Middle frontal gyrus (tissue), 1 donor: Measurements from ENCODE around the gene ABCA7.

ENCODE experiments used
- DNase-seq: peaks from one replicate; pipeline ENCODE4 v3.0.0-alpha.2; 2015; ENCODE audit warnings: low spot score; ENCODE audit errors: extremely low spot score

Gene ABCA7

DNA sequence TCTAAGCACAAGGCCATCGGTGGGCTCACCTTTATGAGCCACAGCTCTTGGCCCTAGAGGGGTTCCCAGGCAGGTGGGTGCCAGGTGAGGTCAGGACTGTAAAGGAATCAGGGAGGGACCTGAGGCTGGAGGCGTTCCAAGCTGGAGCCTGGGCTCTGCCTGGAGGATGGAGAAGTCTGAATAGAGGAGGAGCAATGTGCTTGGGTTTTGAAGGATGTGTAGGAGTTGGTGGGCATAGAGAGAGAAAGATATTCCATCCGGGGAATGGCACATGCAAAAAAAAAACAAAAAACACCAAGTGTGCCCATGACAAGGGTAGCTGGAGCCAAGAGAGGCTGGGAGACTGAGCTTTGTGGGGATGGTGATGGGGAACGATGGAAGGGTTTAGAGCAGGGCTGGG, 37.3 kb upstream of the ABCA7 start:
- no peak for DNase-seq

DNA sequence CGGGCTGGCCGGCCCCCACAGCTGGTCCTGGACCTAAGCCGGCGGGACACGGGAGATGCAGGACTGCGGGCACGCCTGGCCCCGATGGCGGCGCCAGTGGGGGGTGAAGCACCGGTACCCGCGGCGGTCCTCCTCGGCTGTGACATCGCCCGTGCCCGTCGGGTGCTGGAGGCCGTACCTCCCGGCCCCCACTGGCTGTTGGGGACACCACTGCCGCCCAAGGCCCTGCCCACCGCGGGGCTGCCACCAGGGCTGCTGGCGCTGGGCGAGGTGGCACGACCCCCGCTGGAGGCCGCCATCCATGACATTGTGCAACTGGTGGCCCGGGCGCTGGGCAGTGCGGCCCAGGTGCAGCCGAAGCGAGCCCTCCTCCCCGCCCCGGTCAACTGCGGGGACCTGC, 36.6 kb upstream of the ABCA7 start:
- DNase-seq = no peak

DNA sequence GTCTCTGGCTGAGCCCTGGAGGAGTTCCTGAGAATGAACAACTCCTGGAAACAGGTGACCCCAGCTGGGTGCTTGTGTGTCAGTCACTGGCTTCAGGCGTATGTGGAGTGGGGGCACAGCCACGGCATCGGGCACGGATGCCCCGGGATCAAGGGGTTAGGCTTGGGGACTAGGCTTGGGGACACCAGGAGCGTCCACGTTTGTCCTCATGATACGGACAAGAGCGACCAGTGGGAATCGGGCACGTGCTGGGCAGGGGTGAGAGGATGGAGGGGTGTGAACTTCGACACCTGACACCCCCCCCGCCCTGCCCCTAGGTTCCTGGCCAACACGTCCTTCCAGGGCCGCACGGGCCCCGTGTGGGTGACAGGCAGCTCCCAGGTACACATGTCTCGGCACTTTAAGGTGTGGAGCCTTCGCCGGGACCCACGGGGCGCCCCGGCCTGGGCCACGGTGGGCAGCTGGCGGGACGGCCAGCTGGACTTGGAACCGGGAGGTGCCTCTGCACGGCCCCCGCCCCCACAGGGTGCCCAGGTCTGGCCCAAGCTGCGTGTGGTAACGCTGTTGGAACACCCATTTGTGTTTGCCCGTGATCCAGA, 35.6 kb upstream of the ABCA7 start:
- DNase-seq = no peak

DNA sequence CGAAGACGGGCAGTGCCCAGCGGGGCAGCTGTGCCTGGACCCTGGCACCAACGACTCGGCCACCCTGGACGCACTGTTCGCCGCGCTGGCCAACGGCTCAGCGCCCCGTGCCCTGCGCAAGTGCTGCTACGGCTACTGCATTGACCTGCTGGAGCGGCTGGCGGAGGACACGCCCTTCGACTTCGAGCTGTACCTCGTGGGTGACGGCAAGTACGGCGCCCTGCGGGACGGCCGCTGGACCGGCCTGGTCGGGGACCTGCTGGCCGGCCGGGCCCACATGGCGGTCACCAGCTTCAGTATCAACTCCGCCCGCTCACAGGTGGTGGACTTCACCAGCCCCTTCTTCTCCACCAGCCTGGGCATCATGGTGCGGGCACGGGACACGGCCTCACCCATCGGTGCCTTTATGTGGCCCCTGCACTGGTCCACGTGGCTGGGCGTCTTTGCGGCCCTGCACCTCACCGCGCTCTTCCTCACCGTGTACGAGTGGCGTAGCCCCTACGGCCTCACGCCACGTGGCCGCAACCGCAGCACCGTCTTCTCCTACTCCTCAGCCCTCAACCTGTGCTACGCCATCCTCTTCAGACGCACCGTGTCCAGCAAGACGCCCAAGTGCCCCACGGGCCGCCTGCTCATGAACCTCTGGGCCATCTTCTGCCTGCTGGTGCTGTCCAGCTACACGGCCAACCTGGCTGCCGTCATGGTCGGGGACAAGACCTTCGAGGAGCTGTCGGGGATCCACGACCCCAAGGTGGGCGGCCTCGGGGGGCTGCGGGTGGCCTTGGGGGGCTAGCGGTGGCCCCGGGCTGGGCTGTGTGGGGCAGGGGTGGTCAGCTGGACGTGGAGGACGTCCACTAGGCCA, 34.9 kb upstream of the ABCA7 start:
- no peak for DNase-seq

DNA sequence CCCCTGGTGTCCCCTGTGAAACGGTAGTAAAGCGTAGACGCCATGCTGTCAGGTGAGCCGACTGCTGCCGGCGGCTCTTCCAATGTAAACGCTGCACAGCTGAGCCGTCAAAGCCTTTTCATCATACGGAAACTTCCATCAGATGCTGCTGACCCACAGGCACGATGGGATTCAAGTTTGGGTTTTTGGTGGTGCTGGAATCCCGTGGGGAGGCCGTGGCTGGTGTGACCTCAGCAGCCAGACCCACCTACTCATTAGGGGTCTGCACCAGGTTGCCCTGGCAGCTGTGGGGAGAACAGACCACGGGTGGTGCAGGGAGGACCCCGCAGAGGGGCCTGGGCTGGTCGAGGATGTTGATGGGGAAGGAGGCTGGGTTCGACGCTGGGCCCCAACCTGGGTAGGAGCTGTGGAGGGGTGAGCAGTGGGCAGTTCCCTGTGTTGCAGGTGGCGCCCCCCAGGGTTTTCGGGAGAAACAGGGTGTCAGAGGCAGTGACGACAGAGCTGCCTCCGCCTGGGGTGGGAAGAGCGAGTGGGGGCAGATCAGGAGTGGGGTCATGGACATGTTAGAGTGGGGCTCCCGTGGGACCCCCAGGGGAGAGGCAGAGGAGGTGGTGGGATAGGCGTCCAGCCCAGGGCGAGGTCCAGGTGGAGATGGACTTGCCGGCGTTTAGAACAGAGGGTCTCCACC, 33.1 kb upstream of the ABCA7 start:
- DNase-seq = no peak

DNA sequence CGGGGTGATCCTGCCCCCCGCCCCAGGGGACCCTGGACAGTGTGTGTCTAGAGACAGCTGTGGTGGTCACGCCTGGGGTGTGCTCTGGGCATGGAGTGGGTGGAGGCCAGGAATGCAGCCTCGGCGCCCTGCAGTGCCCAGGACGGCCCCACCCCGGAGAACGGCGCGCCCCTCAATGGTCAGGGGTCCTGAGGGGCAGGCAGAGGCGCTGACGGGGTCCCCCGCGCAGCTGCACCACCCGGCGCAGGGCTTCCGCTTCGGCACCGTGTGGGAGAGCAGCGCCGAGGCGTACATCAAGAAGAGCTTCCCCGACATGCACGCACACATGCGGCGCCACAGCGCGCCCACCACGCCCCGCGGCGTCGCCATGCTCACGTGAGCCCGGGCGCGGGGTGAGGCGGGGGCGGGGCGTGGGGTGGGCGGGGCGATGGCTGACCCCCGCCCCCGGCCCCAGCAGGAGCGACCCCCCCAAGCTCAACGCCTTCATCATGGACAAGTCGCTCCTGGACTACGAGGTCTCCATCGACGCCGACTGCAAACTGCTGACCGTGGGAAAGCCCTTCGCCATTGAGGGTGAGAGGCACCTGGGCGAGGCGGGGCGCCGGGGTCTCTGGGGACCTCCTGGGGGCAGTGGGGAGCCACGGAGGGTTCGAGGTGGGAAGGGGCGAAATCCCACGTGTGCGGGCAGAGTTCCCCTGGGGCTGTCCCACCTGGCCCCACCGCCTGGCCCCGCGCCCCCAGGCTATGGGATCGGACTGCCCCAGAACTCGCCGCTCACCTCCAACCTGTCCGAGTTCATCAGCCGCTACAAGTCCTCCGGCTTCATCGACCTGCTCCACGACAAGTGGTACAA, 32.3 kb upstream of the ABCA7 start:
- no peak for DNase-seq

DNA sequence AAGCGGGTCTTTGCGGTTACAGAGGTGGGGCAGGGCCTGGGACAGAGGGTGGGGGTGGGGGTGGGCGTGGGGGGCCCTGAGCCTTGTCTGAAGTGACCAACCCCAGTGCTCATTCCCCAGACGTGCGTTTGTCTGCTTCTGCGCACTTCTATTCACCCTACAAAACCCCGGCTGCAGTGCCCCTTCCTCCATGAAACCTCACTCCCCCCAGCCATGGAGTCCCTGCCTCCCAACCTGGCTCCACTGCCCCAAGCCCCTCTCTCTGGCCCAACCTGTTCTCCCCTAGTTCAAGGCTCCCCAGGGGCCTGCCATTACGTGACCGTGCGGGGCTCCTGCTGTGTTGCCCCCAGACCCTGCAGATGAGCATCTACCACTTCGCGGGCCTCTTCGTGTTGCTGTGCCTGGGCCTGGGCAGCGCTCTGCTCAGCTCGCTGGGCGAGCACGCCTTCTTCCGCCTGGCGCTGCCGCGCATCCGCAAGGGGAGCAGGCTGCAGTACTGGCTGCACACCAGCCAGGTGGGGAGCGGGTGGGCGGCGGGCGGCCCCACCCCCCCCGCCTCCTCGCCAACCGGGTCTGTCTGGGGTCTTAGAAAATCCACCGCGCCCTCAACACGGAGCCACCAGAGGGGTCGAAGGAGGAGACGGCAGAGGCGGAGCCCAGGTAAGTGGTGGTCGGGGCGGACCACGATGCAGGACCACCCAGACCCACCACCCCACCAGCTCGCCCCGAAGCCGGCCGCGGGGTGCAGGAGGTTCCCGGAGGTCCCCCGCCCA, 31.5 kb upstream of the ABCA7 start:
- no peak for DNase-seq

DNA sequence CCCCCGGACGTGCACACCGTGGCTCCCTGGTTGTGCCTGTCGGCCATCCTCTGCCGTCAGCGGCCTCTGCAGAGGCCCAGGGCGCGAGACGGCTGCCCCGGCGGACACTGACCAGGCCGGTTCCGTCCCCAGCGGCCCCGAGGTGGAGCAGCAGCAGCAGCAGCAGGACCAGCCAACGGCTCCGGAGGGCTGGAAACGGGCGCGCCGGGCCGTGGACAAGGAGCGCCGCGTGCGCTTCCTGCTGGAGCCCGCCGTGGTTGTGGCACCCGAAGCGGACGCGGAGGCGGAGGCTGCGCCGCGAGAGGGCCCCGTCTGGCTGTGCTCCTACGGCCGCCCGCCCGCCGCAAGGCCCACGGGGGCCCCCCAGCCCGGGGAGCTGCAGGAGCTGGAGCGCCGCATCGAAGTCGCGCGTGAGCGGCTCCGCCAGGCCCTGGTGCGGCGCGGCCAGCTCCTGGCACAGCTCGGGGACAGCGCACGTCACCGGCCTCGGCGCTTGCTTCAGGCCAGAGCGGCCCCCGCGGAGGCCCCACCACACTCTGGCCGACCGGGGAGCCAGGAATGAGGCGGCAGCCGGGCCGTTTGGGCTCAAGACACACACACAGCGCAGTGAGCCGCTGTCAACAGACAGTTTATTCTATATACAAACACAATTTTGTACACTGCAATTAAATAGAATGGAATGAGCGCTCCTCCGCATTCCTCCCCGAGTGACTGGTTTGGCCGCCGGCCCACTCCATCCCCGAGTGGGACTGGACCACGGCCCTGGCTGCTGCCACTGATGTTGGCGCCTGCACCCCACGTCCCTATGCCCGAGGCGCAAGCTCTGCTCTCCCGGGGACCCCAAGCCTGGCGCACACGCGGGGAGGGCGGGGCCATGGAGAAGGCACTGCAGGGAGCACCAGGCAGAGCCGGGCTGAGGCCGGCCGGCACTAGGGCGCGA, 30.6 kb upstream of the ABCA7 start:
- DNase-seq = no peak

DNA sequence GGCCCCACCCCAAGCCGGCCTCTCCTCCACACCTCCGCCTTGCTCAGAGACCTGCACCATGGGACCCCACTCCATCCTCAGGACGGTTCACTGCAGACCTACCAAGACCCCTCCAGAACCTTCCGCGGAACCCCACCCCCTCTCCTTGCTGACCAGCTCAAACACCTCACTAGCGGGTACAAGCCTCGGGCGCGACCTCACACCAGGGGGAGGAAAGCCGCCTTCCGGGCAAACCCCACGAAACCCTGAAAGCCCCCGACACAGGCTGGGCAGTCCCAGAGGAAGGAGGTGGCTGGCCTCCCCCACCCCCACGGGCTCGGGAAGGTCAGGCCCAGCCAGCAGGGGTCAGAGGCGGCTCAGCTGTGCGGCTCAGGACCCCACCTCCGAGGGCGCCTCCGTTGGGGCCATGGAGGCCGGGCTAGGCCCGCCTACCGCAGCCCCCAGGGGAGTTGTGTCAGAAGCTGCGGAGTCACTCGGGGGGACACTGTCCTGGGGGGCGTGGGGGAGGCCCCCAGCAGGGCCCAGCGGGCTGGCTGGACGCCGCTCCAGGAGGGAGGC, 29.8 kb upstream of the ABCA7 start:
- no peak for DNase-seq

DNA sequence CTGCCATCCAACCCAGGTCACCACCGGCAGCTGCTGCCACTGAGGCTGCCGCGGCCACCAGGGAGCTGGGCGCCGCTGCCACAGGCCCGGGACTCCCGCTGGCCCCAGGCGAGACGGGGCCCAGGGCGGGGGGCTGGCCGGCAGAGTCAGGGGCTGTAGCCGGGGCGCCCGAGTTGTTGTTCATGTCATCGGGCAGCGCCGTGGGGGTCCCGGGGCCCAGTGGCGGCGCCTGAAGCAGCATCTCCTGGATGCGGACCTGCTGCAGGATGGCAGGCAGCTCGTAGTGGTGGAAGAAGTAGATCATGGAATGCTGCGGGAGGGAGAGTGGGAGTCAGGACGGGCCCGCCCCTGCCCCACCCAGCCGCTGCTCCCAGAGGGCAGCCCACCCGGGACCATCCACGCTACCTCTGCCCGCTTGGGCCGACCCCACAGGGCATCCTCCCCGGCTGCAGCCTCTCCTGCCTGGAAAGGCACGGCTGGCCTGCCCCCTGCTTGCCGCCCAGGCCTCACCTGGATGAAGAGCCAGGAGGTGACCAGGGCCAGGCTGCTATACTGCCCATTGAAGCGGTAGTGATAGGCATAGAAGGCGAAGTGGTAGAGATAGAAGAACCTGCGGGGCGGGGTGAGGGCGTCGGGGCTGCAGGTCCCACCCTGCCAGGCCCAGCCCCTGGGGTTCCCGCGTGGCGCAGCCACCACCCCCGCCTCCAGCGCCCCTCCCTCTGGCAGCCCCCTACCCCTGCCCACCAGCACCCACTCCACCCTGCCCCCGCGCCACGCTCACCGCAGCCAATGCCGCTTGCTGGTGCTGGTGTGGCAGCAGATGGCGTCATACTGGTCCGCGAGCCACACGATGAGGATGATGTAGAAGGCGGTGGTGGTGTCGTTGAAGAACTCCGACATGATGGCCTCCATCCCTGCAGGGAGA, 29.1 kb upstream of the ABCA7 start:
- no peak for DNase-seq

DNA sequence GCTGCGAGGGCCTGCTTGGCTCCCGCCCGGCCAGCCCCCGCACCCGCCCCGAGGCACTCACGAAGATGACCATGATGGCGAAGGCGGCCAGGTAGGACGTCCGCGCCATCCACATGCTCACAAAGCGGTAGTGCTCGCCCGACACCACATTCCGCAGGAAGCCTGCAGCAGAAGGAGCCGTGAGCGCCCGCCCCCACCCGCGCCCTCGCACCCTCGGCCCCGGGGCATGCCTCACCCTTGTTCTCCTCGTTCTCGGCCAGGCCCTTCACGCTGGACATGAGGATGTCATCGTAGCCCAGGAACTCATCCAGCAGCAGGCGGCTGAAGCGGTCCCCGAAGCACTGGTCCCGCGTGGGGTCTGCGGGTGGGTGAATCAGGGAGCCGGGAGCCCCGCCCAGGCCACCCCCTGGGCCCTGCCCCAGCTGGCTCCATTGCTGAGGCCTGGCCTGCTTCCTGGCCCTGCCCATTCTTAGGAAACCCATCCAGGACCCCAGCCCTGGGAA, 28.0 kb upstream of the ABCA7 start:
- DNase-seq = no peak

DNA sequence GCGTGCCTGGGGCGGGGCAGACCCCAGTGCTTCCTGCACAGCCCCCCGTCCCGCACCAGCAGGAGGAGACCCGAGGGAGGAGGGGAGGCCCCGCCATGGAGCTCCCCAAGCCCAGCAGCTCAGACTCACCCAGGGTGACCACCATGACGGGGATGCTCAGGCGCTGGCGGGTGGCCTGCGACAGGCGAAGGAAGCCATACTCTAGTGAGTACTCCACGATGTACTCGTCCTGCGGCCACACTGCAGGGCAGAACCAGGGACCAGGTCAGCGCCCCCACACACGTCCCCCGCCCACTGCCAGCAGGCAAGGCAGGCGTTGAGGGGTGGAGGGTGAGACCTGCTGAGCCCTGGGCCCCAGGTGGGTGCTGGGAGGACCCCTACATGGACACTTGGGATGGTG, 27.6 kb upstream of the ABCA7 start:
- no peak for DNase-seq

DNA sequence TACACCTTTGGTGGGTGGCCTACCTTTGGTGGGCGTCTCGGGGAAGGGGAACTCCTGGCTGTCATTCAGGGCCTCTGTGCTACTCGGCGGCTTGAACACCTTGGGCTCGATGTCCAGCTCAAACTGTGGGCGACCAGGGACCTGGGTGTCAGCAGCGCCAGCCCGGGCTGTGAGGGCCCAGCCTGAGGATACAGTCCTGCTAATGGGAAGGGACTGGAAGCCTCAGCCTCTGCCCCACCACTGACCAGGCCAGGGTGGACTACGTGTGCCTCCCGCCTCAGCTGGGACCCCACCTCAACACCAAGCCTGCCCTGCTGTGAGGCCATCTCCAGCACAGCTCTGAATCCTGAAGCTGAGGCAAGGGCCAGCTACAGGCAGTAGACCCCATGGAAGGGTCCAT, 26.7 kb upstream of the ABCA7 start:
- no peak for DNase-seq

DNA sequence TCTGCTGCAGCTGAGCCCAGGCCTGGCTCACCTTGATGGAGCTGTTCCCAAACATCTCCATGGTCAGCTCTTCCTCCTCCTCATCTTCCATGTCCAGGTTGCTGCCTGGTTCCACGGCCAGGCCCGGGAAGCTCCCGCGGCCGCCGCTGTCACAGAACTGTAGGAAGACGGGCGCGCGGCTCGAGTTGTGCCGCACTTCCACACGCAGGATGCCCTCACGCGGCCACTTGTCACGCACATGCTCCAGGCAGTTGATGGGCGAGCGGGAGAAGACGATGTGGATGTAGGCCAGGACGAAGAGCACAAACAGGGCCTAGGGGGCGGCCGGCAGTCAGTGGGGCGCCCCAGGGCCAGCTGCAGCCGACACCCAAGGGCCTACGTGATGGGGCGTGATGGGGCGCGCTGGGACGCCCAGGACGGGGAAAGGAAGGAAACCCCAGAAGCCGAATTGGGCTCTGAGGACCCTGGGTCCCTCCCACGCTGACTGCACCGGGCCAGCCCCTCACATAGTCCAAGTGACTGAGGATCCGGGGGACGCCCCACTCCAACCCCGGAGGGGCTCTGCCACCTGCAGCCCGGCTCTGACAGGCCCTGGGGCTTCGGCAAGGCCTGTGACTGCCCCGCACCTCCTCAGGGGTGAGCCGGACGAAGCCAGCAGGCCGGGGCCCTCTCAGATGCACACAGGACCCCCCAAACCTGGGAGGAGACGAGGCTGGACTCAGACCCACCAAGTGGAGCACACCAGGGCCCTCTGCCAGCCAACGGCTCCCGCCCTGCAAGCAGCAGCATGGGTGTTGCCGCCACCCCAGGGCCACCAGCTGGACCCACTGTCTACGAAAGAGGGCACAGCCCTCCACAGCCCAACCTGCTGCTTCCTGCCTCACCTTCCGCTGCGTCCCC, 25.5 kb upstream of the ABCA7 start:
- no peak for DNase-seq

DNA sequence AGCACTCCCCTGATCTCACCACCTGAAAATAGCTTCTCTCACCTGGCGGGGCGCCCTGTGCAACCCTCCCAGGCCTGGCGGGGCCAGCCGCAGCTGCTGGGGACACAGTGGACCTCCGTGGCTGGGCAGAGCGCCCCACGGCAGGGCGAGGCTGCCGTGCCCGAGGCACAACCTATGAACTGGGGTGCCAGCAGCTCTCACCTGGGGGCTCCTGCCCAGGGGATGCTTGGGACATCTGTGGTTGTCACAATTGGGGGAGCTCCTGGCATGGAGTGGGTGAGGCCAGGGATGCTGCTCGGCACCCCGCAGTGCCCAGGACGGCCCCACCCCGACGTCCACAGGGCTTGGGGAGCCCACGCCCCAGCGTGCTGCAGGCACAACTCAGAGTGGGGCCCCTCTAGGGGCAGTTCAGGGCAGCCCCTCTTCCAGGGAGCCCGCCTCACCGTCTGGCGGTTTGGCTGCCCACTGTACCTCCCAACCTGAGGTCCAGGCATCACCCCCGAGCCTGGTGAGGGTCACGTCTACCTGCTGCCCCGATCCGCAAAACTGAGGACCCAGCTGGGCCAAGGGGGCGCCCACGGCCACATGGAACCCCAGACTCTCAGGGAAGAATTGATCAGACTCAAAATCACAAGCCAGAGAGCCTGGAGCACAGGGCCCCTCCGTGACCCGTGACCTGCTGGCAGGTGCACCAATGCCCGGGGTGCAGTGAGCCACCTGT, 24.7 kb upstream of the ABCA7 start:
- DNase-seq = no peak
